IPS-NIHi7 (cell line): ENCODE measurements around the gene QKI.

ENCODE experiments used
- DNase-seq: peaks from one replicate; pipeline ENCODE4 v3.0.0; 2012; ENCODE audit warnings: mixed read lengths; ENCODE audit errors: extremely low spot score

QKI gene

DNA sequence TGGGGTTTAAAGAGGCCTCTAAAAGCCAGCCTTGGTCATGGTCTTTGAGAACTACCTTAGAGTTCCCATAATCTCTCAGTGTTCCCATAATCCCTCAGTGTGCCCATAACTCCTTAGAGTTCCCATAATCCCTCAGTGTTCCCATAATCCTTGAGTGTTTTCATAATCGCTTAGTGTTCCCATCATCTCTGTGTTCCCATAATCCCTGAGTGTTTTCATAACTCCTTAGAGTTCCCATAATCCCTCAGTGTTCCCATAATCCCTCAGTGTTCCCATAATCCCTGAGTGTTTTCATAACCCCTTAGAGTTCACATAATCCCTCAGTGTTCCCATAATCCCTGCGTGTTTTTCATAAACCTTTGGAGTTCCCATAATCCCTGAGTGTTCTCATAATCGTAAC lies 199.2 kb downstream of the QKI start:
- no peak for DNase-seq

DNA sequence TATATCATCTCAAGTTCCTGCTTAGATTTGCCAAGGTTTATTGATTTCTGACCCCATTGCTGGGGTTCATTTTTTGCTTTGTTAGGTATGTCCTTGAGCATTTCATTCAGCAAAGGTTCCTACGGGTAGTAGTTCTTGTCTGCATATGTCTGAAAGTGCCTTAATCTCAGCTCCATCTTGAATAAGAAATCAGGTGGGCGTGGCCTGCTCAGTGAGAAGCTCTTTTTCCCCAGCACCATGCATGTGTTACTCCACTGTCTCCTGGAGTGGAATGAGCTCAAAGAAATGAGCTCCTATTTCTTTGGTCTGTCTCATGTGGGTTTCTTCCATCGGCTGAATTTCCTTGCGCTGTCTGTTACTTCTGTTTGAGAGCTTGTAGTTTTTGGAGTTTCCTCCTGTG lies 201.9 kb downstream of the QKI start:
- DNase-seq, result no peak

GRCh38 chr6:163617549-163617948 lies 203.0 kb downstream of the QKI start:
- no peak for DNase-seq

DNA sequence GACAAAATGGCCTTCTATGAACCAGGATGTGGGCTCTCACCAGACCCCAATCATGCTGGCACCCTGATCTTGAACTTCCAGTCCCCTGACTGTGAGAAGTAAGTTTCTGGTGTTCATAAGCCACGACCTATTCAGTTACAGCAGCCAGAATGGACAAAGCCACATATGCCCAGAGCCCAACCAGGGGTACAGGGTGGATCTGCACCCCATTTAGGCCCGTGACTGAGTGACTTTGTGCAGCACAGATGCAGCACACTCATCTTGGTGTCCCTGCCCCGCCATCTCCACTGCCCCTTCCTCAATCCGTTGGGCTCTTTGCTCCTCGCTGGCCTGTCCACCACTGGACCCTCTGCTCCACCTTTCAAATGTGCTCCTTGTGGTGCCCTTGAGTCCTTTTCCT lies 205.6 kb downstream of the QKI start:
- no peak for DNase-seq

GRCh38 chr6:163620670-163621330 lies 206.3 kb downstream of the QKI start:
- DNase-seq, result no peak

- no peak for DNase-seq
Measured at GRCh38 chr6:163625265-163625664, 210.7 kb downstream of the QKI start.

GRCh38 chr6:163626073-163626867 lies 211.8 kb downstream of the QKI start:
- no peak for DNase-seq

GRCh38 chr6:163627274-163628062 lies 212.9 kb downstream of the QKI start:
- DNase-seq, result no peak
